Endometrium (tissue), 2 donors: ENCODE data around the gene TALDO1.

Experiments used
- FAIRE-seq: peaks from 2 replicates; lab custom pipeline; 2012; peaks lifted over from hg19 to GRCh38; lab: Jason Lieb, UNC
- donor health status: control.
- donor health status: control.

TALDO1 gene

DNA sequence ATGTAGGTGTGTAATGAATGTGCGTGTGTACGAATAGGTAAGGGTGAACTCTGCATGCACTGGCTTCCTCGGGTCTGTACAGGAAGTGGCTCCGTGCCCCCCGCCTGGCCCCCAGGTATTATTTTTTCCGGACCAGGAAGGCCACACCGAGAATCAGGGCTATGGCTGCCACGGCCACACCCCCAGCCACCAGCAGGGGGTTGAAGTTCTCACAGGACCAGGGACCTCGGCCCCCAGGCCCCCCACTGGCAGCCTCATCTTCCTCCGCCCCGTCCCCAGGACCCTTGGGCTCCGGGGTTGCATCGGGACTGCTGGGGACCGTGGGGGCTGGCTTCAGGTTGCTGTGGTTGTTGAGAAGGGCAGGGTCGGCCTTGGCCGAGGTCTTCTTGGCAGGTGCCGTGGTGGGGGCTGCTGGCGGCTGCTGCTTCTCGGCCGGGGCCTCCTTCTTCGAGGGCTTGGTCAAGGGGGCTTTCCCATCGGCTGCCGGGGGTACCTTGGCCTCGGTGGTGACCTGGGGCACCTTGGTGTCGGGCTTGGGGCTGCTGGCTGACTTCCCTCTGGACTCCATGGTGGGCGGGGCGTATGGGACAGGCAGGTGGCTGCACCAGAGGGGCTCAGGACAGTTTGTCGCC is 40.9 kb downstream of the TALDO1 start:
- FAIRE-seq: no peak

- no peak for FAIRE-seq
Measured at GRCh38 chr11:788953-789940, 42.0 kb downstream of the TALDO1 start.

GRCh38 chr11:789943-790342 is 42.7 kb downstream of the TALDO1 start, which contains the start of gene CEND1:
Gene CEND1, minus strand, starts transcription at chr11:790090. Its CDS starts 1,514 bp downstream, at chr11:788576.
- FAIRE-seq: no peak

DNA sequence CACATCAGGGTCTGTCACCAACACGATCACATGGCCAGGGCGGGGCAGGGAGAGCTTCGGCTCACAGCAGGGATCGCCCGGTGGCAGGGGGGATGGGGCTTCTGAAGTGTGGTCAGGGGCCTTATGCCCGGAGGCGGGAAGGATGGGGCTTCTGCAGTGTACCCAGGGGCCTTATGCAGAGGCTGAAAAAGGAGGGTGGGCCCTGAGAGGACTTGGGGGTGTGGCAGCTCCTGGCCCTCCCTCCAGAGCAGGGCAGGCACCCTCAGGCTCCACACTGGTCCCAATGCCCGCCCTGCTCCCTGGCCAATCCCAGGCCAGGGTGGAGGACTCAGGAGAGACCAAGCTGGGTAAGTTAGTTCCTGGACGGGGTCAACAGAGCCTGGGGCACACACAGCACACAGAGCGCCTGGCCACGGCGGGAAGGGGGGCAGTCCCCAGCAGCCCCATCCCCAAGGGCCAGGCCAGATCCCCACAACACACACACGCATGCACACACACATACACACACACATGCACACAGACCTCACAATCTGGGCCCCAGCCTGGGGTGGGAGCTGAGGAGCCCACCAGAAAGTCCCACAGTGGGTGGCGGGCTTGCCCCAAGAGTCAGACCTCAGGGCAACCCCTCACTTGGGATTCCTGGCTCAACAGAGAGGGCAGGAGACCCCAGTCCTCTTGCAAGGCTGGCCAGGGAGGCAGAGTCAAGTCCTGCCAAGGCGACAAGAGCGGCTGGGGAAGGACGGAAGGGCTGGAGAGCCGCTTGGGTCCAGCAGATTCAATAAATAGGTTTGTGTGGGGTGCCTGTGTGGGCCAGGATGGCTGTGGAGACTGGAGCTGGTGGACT is 43.7 kb downstream of the TALDO1 start:
- FAIRE-seq: no peak

DNA sequence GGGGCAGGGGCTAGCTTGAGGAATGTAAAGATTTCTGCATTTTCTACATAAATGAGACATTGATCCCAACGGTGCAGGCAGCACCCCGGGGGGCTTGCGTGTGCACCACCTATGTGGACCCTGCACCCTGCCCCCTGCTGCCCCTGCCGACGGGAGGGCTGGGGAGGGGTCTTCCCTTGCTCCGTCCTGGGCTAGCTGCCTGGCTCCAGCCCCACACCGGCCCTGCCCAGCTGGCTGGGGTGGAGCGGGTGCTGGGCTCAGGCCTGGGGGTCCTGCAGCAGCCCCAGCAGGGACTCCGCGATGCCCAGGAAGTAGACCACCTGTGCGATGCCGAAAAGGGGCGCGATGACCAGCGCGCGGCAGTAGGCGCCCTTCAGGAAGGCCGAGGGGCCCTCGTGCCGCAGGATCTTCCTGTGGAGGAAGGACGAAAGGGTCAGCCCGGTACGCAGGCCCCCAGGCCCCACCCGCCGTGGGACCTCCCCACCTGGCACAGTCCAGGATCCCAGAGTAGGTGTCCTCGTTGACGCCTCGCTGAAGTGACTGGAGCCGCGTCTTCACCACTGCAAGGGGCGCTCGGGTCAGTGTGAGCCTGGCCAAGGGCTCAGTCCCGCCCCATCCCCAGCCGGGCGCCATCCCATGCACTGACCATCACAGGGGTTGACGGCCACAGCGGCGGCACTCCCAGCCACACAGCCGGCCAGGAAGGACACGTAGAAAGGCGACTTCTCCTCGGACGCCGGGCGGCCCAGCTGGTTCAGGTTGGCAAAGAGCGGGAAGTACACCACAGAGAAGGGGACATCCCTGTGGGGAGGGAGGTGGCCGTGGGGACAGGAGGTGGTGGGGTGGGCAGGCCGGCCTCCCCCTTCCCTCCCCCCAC is 44.6 kb downstream of the TALDO1 start:
- no peak for FAIRE-seq

DNA sequence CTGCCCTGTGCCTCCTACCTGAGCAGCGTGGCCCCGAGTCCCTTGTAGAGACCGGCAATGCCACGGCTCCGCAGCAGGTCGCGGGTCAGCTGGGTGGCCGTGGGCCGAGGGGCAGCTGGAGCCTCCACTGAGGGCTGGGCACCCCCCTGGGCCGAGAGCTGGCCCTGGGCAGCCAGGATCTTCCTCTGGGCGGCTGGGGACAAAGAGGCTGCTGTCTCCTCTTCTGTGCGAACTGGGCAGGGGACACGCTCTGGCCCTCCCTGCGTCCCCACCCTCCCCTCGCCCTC is 45.2 kb downstream of the TALDO1 start:
- no peak for FAIRE-seq

DNA sequence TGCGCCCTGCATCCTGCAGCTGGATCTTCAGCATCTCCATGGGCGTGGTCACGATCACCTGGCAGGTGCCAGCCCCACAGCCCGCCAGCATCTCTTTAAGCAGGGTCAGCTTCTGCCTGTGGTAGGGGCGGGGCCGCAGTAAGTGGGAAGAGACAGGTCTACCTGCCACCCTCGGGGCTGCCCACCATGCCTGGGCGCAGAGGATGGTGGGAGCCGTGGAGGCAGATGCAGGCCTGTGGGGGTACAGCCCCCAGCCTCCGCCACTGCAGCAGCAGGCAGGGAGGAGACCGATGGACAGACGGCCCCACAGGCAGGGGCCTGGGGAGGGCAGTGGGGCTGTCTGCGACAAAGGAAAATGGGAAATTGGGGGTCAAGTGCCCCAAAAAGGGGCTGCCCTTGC is 45.6 kb downstream of the TALDO1 start:
- no peak for FAIRE-seq

DNA sequence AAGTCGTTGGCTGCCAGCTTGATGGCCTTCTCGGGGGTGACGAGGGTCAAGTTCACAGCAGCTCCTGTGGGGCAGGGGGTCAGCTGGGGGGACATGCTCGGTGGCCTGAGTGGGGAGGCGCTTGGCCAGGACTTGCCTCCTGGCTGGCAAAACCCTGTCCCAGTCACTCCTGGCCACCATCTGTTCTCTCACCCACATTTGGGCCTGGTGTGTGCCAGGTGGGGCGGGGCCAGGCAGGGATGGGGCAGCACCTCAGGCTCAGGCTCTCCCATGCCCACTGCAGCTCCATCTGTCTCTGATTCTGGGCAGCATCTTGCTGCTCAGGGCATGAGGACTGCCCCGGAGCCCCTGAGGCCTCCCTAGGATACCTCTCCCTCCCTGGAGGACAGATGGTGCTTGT is 46.3 kb downstream of the TALDO1 start:
- FAIRE-seq: no peak

GRCh38 chr11:794013-794765 is 46.9 kb downstream of the TALDO1 start:
- no peak for FAIRE-seq

DNA sequence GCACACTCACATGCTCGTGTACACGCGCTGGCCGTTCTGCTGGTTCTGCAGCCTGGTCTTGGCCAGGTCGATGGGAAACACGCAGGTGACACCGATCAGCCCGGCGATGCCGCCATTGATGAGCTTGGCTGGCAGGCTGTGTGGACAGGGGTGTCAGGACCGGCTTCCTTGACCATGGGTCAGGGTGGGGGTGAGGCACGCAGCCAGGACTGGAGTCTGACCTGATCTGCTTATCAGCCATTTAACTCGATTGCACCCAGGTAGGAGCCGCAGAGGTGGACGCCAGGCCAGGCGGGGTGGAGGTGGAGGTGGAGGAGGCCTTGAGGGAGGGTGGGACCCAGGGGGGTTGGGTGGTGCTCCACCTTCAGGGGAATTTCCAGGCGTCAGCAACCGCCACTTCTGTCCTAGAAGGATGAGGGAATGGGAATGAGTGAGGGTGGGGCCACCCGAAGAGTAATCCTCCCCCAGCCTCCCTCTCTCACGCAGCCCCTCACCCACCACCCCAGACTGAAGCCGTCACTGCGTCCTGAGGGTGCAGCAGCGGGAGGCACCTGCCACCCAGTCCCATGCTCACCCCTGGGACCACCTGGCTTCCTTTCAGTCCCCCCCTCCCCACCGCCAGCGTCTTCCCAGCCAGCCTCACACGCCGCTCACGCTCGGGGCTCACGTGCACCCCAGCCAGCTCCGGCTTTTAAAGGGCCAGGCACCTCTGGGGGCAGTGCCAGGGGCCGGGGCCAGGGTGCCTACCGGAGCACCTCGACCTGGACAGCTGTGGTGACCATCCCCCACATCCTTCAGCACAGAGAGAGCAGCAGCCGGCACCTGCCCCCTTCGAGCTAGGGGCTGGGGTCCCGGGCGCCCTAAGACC is 47.7 kb downstream of the TALDO1 start:
- no peak for FAIRE-seq

DNA sequence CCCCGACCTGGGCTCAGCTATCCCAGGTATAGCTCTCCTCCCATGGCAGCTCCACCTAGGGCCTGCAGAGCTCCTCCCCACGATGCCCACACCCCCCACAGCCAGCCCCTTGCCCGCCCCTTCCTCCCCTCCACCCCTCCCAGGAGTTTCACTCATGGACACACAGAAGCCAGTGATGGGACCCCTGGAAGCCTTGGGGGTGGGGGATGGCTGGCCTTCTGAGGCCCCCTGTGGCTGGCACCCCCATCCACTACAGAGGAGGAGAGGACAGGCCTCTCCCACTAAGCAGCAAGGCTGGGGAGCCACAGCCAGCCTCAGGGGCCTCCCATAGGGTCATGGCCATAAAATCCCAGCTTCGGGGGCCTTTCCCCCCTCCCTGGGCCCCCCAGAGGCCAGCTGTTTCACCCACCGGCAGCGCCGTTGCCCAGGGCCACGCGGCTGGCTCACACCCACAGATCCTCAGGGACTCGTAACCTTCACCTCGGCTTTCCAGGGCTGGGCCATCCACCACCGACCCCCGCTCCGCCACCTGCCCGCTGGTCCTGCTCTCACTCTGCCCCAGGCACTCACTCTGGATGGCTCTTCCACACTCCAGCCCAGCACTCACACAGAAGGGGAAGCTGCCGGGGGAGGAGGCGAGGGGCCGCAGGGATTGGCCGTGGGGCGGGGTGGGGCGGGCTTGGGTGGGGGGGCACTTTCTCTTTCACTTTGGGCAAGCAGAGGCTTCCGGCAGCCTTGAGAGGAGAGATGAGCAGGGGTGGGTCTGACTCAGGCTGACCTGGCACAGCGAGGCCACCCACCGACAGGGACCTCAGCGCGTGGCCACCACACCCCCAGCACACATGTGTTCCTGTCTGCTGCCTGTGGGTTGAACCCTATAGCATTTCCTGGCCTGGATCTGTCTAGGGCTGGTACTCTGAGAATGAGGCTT is 48.6 kb downstream of the TALDO1 start:
- no peak for FAIRE-seq

- FAIRE-seq: no peak
Measured at GRCh38 chr11:796565-797295, 49.5 kb downstream of the TALDO1 start.

GRCh38 chr11:797296-798092 is 50.2 kb downstream of the TALDO1 start:
- FAIRE-seq: no peak

DNA sequence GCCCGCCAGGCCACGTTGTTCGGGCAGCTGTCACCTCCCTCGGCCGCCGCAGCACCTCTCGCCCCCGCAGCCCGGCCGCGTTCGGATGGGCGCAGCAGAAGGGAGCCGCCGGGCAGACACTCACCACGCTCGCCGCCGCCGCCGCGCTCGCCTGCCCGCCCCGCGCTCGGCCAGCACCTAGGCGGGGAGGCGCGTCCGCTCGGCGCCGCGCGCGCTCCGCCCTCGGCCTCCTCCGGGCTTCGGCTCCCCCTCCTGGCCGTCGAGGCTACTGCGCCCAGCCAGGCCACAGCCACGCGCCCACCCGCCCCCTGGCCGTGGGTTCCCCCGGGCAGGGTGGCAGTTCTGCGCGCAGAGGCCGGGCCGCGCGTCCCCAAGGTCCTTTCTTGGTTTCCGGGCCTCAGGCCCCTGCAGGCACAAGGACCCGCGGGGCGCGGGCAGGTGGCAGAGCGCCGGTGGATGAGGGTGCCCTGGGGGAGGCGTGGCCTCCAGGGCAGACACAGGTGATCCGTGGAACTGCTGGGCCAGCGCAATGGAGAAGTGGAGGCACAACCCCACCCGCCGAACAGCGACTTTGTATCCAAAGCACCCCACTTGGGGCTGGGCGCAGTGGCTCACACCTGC is 50.9 kb downstream of the TALDO1 start, which contains the start of gene SLC25A22:
TSS of gene SLC25A22 (minus strand) at position 189 of the 621 bp plus-strand sequence. CDS start 3,275 bp downstream, outside the sequence.
- no peak for FAIRE-seq

DNA sequence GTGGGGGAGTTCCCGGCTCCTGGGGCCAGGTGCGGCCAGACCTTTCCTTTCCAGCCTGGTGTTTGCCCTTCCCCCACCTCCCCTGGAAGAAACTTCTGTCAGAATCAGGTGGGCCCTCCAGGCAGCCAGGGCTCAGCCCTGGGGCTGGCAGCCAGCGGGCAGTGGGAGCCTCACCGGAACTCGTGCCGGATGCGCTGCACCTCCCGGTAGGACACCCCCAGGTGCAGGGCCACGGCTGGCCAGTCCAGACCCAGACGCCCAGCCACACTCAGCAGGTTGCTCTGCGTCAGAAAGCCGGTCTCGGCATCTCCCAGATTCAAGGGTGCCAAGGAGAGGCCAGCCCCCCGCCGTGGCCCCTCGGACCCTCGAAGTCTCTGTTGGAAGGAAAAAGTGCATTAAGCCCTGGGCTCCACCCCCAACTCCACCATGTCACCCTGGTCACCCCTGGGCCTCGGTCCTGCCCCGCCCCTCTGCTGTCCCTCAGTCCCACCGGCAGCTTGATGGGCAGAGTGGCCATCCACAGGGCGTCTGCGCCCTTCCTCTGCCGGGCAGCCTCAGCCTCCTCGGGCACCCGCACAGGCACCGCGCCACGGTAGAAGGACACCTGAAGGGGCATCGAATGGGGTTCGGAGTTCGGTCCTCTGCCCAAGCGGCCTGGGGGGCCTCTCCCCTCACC is 52.5 kb downstream of the TALDO1 start:
- no peak for FAIRE-seq

GRCh38 chr11:800473-800872 is 53.2 kb downstream of the TALDO1 start:
- FAIRE-seq: no peak
